Measurements from ENCODE around the gene CDH12. TPM values are rescaled to one million over a fixed set of nuclear protein-coding genes. Genes with fewer than 3 reads are reported as not detected.

CDH12 gene
- total and polyA plus RNA-seq, 4 donors = 0.02 to 0.33 (median 0.17) TPM; not detected in 1

DNA sequence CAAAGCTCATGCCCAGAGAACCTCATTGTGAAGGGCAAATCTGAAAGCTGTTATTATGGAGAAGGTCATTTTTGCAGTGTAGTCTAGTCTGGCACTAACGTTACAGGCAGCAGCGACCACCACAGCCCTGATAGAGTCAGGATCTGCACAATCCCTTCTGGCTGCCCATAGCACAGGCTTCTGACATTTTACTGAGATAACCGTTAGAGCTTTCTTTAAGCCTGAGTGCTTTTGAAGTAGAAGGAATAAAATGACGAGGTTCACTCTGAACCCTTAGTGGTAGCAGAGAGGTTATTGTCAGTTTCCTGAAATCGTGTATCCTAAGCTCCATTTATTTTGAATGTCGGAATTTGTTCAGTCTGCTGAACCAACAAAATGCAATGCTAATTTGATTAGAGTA is 505.1 kb downstream of the CDH12 start:
- Histone ChIP-seq H3K27ac (ENCODE audit: low read depth in 1 of 2, low read length in 2 of 2) (no peak overlapping the region), H3K4me3 (ENCODE audit: low read depth in 1 of 3, low read length in 3 of 3) (no peak overlapping the region), H3K9ac (ENCODE audit: low read depth in 1 of 2, low read length in 2 of 2) (no peak overlapping the region), H3K36me3 (ENCODE audit: control insufficient read depth in 4 of 4, insufficient read depth in 3 of 4, low read depth in 1 of 4, low read length in 3 of 4) (no peaks in the 10 kb centered on the region), H3K9me3 (ENCODE audit: control insufficient read depth in 4 of 4, low read length in 3 of 4) (no peaks in the 10 kb centered on the region), H3K4me1 (ENCODE audit: control insufficient read depth in 4 of 4, insufficient read depth in 4 of 4, low read length in 3 of 4) (no peaks in the 10 kb centered on the region), H3K27me3 (ENCODE audit: control insufficient read depth in 4 of 4, insufficient read depth in 4 of 4, low read length in 3 of 4) (no peaks in the 10 kb centered on the region)
- DNase-seq (ENCODE audit: low spot score) = no peak
- TF ChIP-seq EGR1 (IDR thresholded peaks at IDR 0.05; ENCODE audit: low read depth in 2 of 2) (no peak), JUND (IDR thresholded peaks at IDR 0.05) (no peak), HNF4A (conservative IDR thresholded peaks at IDR 0.05) (no peak), GABPA (IDR thresholded peaks at IDR 0.05 in 1 of 2, conservative IDR thresholded peaks at IDR 0.05 in 1 of 2) (no peak), HNF4G (IDR thresholded peaks at IDR 0.05) (no peak), RXRA (IDR thresholded peaks at IDR 0.05) (no peak), TAF1 (conservative IDR thresholded peaks at IDR 0.05) (no peak), SP1 (IDR thresholded peaks at IDR 0.05) (no peak), RAD21 (IDR thresholded peaks at IDR 0.05) (no peak), CTCF (IDR thresholded peaks at IDR 0.05; ENCODE audit: low read depth, low read length, missing input control) (no peak), YY1 (IDR thresholded peaks at IDR 0.05) (no peak), FOXA1 (IDR thresholded peaks at IDR 0.05) (no peak), NR2F2 (IDR thresholded peaks at IDR 0.05) (no peak), FOXA2 (IDR thresholded peaks at IDR 0.05) (no peak), ZBTB33 (IDR thresholded peaks at IDR 0.05) (no peak)
- TF ChIP-seq, protein P1, sequence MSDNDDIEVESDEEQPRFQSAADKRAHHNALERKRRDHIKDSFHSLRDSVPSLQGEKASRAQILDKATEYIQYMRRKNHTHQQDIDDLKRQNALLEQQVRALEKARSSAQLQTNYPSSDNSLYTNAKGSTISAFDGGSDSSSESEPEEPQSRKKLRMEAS (IDR thresholded peaks at IDR 0.05) = no peak
- TF ChIP-seq, protein P2, sequence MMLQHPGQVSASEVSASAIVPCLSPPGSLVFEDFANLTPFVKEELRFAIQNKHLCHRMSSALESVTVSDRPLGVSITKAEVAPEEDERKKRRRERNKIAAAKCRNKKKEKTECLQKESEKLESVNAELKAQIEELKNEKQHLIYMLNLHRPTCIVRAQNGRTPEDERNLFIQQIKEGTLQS (IDR thresholded peaks at IDR 0.05) = no peak
- TF ChIP-seq, protein P3, sequence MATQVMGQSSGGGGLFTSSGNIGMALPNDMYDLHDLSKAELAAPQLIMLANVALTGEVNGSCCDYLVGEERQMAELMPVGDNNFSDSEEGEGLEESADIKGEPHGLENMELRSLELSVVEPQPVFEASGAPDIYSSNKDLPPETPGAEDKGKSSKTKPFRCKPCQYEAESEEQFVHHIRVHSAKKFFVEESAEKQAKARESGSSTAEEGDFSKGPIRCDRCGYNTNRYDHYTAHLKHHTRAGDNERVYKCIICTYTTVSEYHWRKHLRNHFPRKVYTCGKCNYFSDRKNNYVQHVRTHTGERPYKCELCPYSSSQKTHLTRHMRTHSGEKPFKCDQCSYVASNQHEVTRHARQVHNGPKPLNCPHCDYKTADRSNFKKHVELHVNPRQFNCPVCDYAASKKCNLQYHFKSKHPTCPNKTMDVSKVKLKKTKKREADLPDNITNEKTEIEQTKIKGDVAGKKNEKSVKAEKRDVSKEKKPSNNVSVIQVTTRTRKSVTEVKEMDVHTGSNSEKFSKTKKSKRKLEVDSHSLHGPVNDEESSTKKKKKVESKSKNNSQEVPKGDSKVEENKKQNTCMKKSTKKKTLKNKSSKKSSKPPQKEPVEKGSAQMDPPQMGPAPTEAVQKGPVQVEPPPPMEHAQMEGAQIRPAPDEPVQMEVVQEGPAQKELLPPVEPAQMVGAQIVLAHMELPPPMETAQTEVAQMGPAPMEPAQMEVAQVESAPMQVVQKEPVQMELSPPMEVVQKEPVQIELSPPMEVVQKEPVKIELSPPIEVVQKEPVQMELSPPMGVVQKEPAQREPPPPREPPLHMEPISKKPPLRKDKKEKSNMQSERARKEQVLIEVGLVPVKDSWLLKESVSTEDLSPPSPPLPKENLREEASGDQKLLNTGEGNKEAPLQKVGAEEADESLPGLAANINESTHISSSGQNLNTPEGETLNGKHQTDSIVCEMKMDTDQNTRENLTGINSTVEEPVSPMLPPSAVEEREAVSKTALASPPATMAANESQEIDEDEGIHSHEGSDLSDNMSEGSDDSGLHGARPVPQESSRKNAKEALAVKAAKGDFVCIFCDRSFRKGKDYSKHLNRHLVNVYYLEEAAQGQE (IDR thresholded peaks at IDR 0.05) = no peak
- 70% methylated on average over 6 of the region's 6 CpGs for WGBS
